Measurements from ENCODE around the gene MED15.

Gene MED15

DNA sequence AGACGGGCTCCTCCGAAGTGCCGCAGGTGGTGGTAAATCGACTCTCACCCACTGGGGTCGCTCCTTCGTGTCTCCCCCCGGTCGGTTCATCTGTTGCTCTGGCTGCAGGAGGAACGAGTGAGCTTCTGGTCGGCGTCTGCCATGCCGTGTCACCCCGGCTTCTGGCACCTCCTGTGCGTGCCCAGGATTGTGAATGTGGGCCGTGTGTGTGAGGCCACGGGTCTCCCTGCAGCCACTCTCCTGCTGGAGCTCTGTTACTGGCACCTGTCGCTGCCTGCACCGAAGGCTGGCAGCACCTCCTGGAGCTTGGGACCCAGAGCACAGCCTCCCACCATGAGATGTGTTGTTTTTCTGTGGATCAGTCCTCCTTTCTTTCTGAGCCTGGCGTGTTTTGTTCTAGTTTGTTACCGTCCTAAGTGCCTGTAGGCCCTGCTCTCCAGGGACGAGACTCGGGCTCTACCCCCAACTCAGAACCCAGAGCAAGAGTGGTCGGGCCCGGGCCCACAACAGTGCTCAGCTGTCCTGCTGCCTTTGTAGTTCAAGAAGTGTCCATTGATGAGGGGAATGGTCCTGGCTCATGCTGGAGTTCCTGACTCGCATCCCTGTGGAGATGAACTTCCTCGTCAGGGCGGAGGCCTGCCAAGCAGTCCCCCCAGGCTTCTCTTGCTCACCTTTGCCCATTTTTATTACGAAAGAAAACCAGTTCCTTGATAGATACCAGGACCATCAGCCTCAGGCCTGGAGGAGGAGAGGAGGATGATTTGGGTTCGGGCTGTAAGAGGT is 66.6 kb downstream of the MED15 start:
- Histone ChIP-seq H3K36me3 (ENCODE audit: control insufficient read depth, insufficient read depth, low read length) (peaks cover 52% of the 10 kb centered on the region), H3K27me3 (replicated peaks; ENCODE audit: control insufficient read depth, insufficient read depth, low read length) (no peaks in the 10 kb centered on the region), H3K4me3 (replicated peaks; ENCODE audit: low read depth, low read length) (no peak overlapping the region)
- DNase-seq (ENCODE audit: extremely low read depth, insufficient read length): no peak
- TF ChIP-seq, protein P1, sequence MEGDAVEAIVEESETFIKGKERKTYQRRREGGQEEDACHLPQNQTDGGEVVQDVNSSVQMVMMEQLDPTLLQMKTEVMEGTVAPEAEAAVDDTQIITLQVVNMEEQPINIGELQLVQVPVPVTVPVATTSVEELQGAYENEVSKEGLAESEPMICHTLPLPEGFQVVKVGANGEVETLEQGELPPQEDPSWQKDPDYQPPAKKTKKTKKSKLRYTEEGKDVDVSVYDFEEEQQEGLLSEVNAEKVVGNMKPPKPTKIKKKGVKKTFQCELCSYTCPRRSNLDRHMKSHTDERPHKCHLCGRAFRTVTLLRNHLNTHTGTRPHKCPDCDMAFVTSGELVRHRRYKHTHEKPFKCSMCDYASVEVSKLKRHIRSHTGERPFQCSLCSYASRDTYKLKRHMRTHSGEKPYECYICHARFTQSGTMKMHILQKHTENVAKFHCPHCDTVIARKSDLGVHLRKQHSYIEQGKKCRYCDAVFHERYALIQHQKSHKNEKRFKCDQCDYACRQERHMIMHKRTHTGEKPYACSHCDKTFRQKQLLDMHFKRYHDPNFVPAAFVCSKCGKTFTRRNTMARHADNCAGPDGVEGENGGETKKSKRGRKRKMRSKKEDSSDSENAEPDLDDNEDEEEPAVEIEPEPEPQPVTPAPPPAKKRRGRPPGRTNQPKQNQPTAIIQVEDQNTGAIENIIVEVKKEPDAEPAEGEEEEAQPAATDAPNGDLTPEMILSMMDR (IDR thresholded peaks at IDR 0.05; ENCODE audit: insufficient read depth, low read length, poor library complexity, severe bottlenecking): no peak

DNA sequence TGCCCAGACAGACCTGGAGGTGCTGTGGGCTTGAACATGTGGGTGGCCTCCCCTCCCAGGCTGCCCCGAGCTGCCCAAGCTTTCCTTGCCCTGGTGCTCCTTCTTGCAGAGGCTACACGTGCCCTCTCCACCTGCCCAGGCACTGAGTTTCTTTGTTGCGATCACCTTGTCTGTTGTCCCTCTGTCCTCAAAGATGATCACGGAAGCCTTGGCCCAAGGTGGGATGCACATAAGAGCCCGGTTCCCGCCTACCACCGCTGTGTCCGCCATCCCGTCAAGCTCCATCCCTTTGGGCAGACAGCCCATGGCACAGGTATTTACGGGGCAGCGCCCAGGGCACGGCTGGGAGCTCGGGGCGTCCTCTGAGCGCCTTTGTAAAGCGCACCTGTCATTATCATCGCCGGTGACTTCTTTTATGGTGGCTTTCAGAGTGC is 67.5 kb downstream of the MED15 start:
- no peak for DNase-seq (ENCODE audit: extremely low read depth, insufficient read length)
- TF ChIP-seq, protein P1 (IDR thresholded peaks at IDR 0.05; ENCODE audit: insufficient read depth, low read length, poor library complexity, severe bottlenecking): no peak
- H3K36me3 ChIP-seq (ENCODE audit: control insufficient read depth, insufficient read depth, low read length): peaks cover 48% of the 10 kb centered on the region
- H3K27me3 ChIP-seq (replicated peaks; ENCODE audit: control insufficient read depth, insufficient read depth, low read length): no peaks in the 10 kb centered on the region
- no peak overlapping the region for H3K4me3 ChIP-seq (replicated peaks; ENCODE audit: low read depth, low read length)

DNA sequence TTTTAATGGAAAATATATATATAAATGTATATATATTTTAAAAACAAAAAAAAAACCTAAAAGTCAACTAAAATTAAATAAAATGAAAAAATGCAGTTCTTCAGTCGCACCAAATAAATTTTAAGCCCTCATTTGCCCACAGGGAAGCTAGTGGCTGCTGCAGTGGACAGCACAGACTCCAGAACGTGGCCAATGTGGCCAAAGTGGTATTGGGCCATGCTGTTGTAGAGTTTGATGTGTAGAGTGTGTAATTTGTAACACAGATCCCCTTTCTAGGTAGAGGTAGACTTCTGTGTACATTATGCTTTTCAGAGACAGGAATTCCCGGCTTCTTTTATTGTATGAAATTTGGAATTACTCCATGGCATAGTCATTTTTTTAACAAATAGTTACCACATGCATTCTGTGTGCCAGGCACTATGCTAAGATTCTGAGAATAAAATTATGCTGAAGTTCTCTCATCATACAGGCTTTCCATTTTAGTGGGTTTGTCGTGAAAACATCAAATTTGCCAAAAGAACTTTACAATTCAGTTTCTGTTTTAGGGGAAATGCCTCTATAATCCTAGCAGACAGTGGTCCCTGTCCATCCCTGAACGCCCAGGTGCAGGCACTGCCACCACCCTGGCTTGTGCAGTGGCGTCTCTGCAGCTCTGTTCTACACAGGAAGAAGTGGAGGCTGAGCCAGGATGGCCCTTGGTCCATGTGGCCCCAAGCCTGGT is 68.5 kb downstream of the MED15 start:
- TF ChIP-seq, protein P1 (IDR thresholded peaks at IDR 0.05; ENCODE audit: insufficient read depth, low read length, poor library complexity, severe bottlenecking): no peak
- no peak for DNase-seq (ENCODE audit: extremely low read depth, insufficient read length)
- Histone ChIP-seq H3K27me3 (replicated peaks; ENCODE audit: control insufficient read depth, insufficient read depth, low read length) (no peaks in the 10 kb centered on the region), H3K4me3 (replicated peaks; ENCODE audit: low read depth, low read length) (no peak overlapping the region), H3K36me3 (ENCODE audit: control insufficient read depth, insufficient read depth, low read length) (peaks cover 54% of the 10 kb centered on the region)

DNA sequence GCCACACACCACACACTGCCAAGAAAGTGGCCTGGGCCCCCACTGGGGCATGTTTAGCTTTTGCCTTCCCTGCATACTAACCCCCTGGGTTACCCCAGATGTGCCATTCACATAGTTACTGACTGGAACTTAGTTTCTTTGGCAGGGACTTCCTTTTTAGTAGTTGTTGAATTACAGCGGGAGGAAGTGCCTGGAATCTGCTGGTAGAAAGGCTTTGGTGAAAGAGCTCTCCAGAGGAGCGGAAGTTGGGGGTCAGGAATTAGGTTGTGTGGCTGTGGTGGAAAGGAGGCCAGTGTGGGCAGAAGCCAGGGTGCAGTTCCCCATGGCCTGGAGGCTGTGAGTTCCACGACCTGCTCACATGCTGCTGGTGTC is 69.0 kb downstream of the MED15 start:
- no peak overlapping the region for H3K4me3 ChIP-seq (replicated peaks; ENCODE audit: low read depth, low read length)
- peaks cover 51% of the 10 kb centered on the region for H3K36me3 ChIP-seq (ENCODE audit: control insufficient read depth, insufficient read depth, low read length)
- TF ChIP-seq, protein P1 (IDR thresholded peaks at IDR 0.05; ENCODE audit: insufficient read depth, low read length, poor library complexity, severe bottlenecking): no peak
- no peaks in the 10 kb centered on the region for H3K27me3 ChIP-seq (replicated peaks; ENCODE audit: control insufficient read depth, insufficient read depth, low read length)
- DNase-seq (ENCODE audit: extremely low read depth, insufficient read length): no peak

DNA sequence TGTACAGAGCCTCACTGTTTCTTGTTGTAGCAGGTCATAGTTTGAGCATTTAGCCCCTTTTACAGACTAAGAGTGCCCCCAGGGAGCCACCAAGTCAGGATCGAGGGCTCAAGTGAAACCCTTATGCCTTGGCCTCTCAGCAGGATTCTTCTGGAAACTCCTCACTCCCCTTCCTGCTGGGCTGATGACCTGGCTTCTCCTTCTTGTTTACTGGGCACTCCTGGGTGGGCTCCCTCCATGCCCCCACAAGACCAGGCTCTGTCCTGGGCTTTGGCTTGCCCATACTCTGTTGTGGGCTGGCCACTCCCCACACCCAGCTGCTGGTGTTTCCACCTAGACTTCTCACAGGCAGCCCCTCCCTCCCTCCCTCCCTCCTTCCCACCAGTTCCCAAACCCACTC is 69.6 kb downstream of the MED15 start:
- Histone ChIP-seq H3K36me3 (ENCODE audit: control insufficient read depth, insufficient read depth, low read length) (peaks cover 57% of the 10 kb centered on the region), H3K4me3 (replicated peaks; ENCODE audit: low read depth, low read length) (no peak overlapping the region), H3K27me3 (replicated peaks; ENCODE audit: control insufficient read depth, insufficient read depth, low read length) (no peaks in the 10 kb centered on the region)
- TF ChIP-seq, protein P1 (IDR thresholded peaks at IDR 0.05; ENCODE audit: insufficient read depth, low read length, poor library complexity, severe bottlenecking): no peak
- no peak for DNase-seq (ENCODE audit: extremely low read depth, insufficient read length)
